IPS DF 6.9 (cell line): Measurements from ENCODE around the gene TUBB1.
"Not testable (repeated sequence)": the region's sequence is repeated elsewhere in the genome, so short reads cannot be mapped to it uniquely, and the experiment has no call there.

Experiments
- DNase-seq: peaks from one replicate; pipeline ENCODE4 v3.0.0-alpha.2; 2013; ENCODE audit warnings: low read depth, low spot score
- H3K27ac ChIP-seq: one replicate; pipeline ENCODE4 v1.5.1; 2013; ENCODE audit warnings: low read length, control low read depth
- H3K27me3 ChIP-seq: 2 replicates; pipeline ENCODE4 v1.6.1; 2013; ENCODE audit warnings: mild to moderate bottlenecking, low read length; ENCODE audit not compliant: control insufficient read depth, insufficient read depth
- H3K36me3 ChIP-seq: 2 replicates; pipeline ENCODE4 v1.6.1; 2013; ENCODE audit warnings: low read length; ENCODE audit not compliant: control insufficient read depth, insufficient read depth
- H3K4me1 ChIP-seq: 2 replicates; pipeline ENCODE4 v1.6.1; 2013; ENCODE audit warnings: low read length; ENCODE audit not compliant: control insufficient read depth, insufficient read depth
- H3K4me3 ChIP-seq: 2 replicates; pipeline ENCODE4 v1.5.1; 2013; ENCODE audit warnings: mild to moderate bottlenecking, low read length
- H3K9me3 ChIP-seq: 2 replicates; pipeline ENCODE4 v1.6.1; 2013; ENCODE audit warnings: low read length, inconsistent platforms; ENCODE audit not compliant: control insufficient read depth, insufficient read depth
- WGBS: extraction: QIAGEN DNeasy Blood & Tissue Kit; methylation state at CpG from one replicate; pipeline ENCODE4 v1.1.7; 2013; ENCODE audit warnings: mixed read lengths, missing lambda C conversion rate; ENCODE audit not compliant: insufficient read length, insufficient coverage; 5-methylcytosine and 5-hydroxymethylcytosine counted together

The TUBB1 gene

DNA sequence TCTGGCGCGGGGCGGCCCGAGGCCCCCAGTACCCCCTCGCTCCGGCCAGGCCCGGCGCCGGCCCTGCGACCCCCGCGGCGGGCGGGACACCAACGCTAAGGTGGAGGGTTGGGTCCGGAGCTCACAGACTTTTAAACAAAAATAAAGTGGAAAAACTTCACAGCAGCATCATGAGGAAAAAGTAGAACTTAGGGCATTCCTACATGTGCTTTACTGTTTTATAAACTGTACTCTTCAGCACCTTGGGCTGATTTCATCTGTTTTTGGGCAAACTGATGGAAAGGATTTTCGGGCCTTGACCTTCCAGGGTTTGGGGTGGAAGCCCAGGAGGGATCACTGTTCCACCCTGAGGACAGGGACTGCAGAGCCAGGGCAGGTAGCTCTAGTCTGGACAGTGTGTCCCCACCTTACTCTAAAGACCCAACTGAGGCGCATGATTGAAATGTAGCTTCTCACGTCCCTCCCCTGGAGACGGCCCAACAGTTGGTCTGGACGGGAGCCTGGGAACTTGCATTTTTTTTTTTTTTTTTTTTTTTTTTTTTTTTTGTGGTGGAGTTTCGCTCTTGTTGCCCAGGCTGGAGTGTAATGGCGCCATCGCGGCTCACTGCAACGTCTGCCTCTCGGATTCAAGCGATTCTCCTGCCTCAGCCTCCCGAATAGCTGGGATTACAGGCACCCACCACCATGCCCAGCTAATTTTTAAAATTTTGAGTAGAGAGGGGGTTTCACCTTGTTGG is 37.4 kb upstream of the TUBB1 start:
- Histone ChIP-seq H3K36me3 (0 out of 2 replicates have a peak, but pooled peaks cover 2% of the 10 kb centered on the region), H3K9me3 (no peaks in the 10 kb centered on the region), H3K27me3 (no peaks in the 10 kb centered on the region), H3K4me3 (peak overlapping the region; percentile 71), H3K4me1 (peaks cover 3% of the 10 kb centered on the region; the same call in 1 of the 2 replicates), H3K27ac (no peak overlapping the region)
- no peak for DNase-seq
- no CpG with 5 or more reads among the region's 29 CpGs for WGBS

DNA sequence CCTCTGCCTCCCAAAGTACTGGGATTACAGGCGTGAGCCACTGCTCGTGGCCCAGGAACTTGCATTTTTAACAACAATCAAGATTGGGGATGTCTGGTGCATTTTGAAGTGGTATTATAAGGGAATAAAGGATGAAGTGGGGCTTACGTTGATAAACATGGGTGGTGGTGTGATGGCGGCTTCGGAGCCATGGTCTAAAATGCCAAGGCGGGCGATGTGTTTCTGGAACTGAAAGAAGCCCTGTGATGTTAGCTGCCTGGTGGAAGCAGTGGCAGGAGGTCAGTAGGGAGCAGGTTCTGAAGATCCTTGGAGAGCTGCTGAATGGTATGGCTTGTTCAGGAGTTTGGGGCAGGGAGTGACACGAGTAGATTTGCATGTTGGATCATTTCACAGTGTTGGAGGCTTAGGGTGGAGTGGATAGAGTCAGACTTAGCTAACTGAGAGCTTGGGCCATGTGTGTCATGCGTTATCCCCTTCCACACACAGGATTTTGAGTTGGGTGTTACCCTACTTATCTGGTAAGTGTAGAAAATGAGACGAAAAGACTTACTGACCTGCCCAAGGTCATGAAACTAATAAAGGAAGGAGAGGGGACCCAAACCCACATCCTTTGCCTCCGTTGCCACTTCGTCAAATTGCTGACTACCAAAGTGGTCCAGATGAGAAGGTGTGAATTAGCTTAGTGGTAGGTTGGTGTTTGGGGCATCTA is 36.7 kb upstream of the TUBB1 start:
- Histone ChIP-seq H3K27me3 (no peaks in the 10 kb centered on the region), H3K27ac (no peak overlapping the region), H3K36me3 (peaks cover 7% of the 10 kb centered on the region; the same call in 1 of the 2 replicates), H3K9me3 (no peaks in the 10 kb centered on the region), H3K4me3 (no peak overlapping the region), H3K4me1 (peaks cover 3% of the 10 kb centered on the region; the same call in 1 of the 2 replicates)
- 100% methylated on average over 1 of the region's 12 CpGs for WGBS
- no peak for DNase-seq

DNA sequence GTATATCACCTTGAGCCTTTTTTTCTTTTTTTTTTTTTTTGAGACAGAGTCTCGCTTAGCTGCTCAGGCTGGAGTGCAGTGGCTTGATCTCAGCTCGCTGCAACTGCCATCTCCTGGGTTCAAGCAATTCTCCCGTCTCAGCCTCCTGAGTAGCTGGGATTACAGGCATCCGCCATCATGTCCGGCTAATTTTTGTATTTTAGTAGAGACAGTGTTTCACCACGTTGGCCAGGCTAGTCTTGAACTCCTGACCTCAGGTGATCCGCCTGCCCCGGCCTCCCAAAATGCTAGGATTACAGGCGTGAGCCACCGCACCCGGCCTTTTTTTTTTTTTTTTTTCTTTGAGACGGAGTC is 36.1 kb upstream of the TUBB1 start:
- DNase-seq, H3K27me3 ChIP-seq, H3K27ac ChIP-seq, H3K9me3 ChIP-seq, H3K4me3 ChIP-seq, H3K4me1 ChIP-seq: not testable (repeated sequence)
- peaks cover 11% of the 10 kb centered on the region for H3K36me3 ChIP-seq
- no CpG with 5 or more reads among the region's 12 CpGs for WGBS

DNA sequence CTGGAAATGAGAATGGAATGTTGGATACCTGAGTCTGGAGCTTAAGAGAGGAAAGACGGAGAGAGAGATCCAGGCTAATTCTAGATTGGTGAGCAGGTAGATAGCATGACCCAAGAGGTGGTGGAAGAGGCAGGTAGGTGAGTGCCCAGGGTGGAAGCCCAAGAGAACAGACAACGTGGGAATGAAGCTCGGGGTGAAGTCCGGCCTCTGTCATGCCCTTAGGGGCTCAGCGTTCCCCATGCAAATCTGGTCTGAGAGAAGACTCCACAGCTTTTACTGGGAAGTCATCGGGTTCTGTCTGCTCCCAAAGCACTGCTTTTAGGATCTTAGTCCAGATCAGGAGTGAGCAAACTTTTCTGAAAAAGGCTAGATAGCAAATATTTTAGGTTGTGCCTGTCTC is 34.5 kb upstream of the TUBB1 start:
- H3K36me3 ChIP-seq: peaks cover 21% of the 10 kb centered on the region

DNA sequence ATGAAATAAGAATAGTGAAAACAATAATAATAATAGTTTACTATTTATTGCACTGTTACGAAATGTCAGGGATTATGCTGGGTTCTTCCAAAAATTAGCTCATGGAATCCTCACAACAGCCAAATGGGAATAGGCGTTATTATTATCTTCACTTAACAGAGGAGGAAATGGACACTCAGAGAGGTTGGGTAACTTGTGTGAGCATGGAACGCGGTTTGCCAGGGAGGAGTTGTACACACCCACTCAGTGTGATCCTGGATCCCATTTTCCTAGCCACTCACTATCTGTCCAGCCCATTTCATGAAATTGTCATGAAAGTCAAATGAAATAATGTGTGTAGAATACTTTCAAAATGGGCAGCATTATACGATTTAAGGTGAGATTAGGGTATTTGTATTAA is 33.6 kb upstream of the TUBB1 start:
- WGBS: 100% methylated on average over 1 of the region's 5 CpGs
- H3K27ac ChIP-seq: no peak overlapping the region
- H3K27me3 ChIP-seq: no peaks in the 10 kb centered on the region
- no peak for DNase-seq
- H3K4me3 ChIP-seq: no peak overlapping the region
- peaks cover 23% of the 10 kb centered on the region for H3K36me3 ChIP-seq
- peaks cover 3% of the 10 kb centered on the region; the same call in 1 of the 2 replicates for H3K4me1 ChIP-seq
- H3K9me3 ChIP-seq: no peaks in the 10 kb centered on the region

More for the DNA sequence above, 34.5 kb upstream of the TUBB1 start:
- Histone ChIP-seq H3K27ac (no peak overlapping the region), H3K27me3 (no peaks in the 10 kb centered on the region), H3K9me3 (no peaks in the 10 kb centered on the region), H3K4me1 (peaks cover 3% of the 10 kb centered on the region; the same call in 1 of the 2 replicates), H3K4me3 (no peak overlapping the region)
- DNase-seq: no peak
- WGBS: no CpG with 5 or more reads among the region's 6 CpGs

DNA sequence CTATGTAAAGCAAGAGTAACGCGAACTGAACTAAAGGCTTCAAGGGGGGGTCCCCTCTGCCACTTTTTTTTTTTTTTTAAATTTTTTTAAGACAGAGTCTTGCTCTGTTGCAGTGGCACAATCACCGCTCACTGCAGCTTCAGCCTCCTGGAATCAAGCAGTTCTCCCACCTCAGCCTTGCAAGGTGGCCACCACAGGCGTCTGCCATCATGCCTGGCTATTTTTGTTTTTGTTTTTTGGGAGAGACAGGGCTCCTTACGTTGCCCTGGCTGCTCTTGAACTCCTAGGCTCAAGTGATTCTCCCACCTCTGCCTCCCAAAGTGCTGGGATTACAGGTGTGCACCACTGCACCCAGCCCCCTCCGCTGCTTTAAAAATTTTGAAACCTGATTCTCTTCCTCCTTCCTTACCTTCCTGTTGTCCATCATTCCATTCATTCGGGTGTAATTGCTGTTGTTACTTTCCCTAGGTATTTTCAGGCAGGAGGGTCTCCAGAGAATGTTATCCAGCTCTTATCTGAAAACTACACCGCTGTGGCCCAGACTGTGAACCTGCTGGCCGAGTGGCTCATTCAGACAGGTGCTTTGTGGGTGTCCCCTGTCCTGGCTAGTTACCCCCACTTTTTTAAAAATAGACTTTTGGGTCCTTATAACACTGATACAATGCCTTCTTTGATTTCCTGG is 32.8 kb upstream of the TUBB1 start:
- no peak overlapping the region for H3K4me3 ChIP-seq
- H3K9me3 ChIP-seq: no peaks in the 10 kb centered on the region
- no peak overlapping the region for H3K27ac ChIP-seq
- no CpG with 5 or more reads among the region's 9 CpGs for whole genome bisulfite sequencing
- H3K27me3 ChIP-seq: no peaks in the 10 kb centered on the region
- H3K4me1 ChIP-seq: peaks cover 3% of the 10 kb centered on the region; the same call in 1 of the 2 replicates
- no peak for DNase-seq
- peaks cover 30% of the 10 kb centered on the region for H3K36me3 ChIP-seq

DNA sequence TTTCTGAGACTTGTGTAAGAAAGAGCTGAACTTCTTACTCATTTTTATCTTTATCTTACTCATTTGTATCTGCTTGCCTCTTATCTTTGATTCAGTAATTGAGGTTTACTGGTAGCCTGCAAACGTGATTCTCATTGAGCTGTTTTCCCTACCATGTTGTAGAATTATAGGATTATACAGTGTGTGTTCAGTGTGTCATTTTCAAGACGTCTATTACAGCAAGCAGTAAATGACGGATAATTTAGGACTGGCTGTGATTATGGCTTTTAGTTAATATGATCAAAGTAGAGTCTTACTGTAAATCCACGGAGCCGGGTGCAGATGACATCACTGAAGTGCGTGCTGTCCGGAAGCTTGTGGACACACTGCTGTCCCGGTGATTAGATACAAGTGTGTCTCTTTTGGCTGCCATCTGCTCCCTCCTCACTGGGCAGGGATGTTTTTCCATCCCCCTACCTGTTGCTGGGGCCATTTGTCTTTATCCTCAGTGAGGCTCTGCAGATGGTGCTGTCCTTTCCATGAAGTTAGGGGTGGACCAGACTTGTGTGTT is 32.2 kb upstream of the TUBB1 start:
- Histone ChIP-seq H3K27ac (no peak overlapping the region), H3K4me3 (no peak overlapping the region), H3K36me3 (peaks cover 33% of the 10 kb centered on the region), H3K9me3 (no peaks in the 10 kb centered on the region), H3K4me1 (peaks cover 3% of the 10 kb centered on the region; the same call in 1 of the 2 replicates), H3K27me3 (no peaks in the 10 kb centered on the region)
- WGBS: no CpG with 5 or more reads among the region's 8 CpGs
- no peak for DNase-seq

DNA sequence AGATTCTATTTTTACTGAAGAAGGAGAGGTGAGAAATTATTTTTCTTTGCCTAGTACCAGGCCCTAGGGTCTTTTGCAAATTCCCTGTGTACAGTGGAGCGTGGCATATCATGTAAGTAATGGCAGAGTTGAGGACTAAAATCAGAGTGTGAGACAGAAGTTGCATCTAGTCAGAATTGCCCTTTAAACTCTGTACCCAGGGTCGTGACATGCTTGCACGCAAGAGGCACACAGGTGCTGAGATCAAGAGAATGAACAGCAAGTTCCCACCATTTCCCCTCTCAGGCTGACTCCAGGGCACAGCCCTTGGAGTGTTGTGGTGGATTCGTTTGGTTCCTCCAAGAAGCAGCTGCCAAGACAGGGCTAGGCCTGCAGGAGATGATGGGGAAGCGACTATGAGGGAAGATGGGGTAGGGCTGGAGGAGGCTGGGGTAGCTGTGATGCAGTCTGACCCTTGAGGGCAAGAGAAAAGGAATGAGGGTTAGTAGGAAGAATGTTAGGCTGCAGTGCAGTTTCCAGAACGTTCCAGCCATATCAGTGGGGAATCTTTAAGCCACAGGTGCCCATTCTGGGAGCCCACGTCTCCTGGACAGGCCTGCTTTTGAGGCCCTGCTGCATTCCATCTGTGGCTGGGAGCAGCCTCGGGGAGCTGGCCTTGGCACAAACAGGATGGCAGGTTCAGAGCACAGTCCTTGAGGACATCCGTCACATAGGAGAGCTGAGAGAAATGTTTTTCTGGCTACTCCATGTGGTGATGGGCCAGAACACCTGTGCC is 31.3 kb upstream of the TUBB1 start:
- no peaks in the 10 kb centered on the region for H3K4me1 ChIP-seq
- H3K9me3 ChIP-seq: no peaks in the 10 kb centered on the region
- no CpG with 5 or more reads among the region's 9 CpGs for whole genome bisulfite sequencing
- no peaks in the 10 kb centered on the region for H3K27me3 ChIP-seq
- no peak for DNase-seq
- H3K36me3 ChIP-seq: peaks cover 33% of the 10 kb centered on the region
- H3K27ac ChIP-seq: no peak overlapping the region
- no peak overlapping the region for H3K4me3 ChIP-seq

DNA sequence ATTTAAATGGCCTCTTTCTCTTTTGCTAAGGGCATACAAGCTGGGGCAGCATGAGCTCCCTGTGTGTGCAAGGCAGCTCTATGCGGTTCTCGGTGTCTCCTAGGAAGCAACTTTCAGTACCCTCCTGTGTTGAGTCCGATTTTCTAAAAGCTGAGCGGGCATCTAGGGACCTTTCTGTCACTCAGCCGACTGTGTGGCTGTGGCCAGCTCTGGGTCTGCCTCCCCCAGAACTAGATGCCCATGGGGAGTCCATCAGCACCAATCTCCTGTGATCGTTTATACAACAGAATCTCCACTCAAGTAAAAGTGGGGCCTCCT is 30.7 kb upstream of the TUBB1 start:
- WGBS: no CpG with 5 or more reads among the region's 6 CpGs
- Histone ChIP-seq H3K36me3 (peaks cover 37% of the 10 kb centered on the region), H3K27me3 (no peaks in the 10 kb centered on the region), H3K27ac (no peak overlapping the region), H3K4me3 (no peak overlapping the region), H3K9me3 (no peaks in the 10 kb centered on the region), H3K4me1 (no peaks in the 10 kb centered on the region)
- no peak for DNase-seq

DNA sequence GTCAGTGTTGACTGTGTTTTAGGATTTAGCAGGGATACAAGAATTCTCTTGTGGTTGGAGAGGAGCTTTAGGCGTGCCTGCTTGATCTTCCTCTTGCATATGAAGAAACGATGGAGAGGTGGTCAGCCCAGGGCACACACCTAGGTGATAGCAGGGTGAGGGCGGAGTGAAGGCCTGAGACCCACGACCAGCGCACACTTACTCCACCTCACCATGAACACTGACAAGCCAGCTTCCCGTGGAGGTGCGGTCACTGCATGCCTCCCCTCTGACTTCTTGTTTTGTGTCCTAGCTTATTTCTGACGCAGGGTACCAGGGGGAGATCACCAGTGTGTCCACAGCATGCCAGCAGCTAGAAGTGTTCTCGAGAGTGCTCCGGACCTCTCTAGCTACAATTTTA is 30.0 kb upstream of the TUBB1 start:
- Histone ChIP-seq H3K4me3 (no peak overlapping the region), H3K4me1 (no peaks in the 10 kb centered on the region), H3K9me3 (no peaks in the 10 kb centered on the region), H3K27me3 (no peaks in the 10 kb centered on the region), H3K36me3 (peaks cover 43% of the 10 kb centered on the region), H3K27ac (no peak overlapping the region)
- no peak for DNase-seq
- WGBS: no CpG with 5 or more reads among the region's 10 CpGs
